Peyer's patch (tissue), 4 donors: ENCODE results near the gene HDAC4. TPM values are rescaled to one million over a fixed set of nuclear protein-coding genes. Genes with fewer than 3 reads are reported as not detected.
A peak's percentile ranks its signal among the peaks of the same experiment; 100 is the strongest.

Experiments used
- DNase-seq, 3 donors: peaks; one replicate each; pipeline ENCODE4 v3.0.0-alpha.2; 2017 to 2019
- H3K27ac ChIP-seq, 4 donors: fragments of 200-600 bp; sonication (generic); one replicate each; pipeline ENCODE4 v1.5.1; 2016 to 2019
- H3K27me3 ChIP-seq, 2 donors: fragments of 200-600 bp; sonication (generic); one replicate each; pipeline ENCODE4 v1.5.1; 2019
- H3K36me3 ChIP-seq, 3 donors: fragments of 200-600 bp; sonication (generic); one replicate each; pipeline ENCODE4 v1.5.1; 2016 to 2019
- H3K4me1 ChIP-seq, 4 donors: fragments of 200-600 bp; sonication (generic); one replicate each; pipeline ENCODE4 v1.5.1; 2016 to 2019
- H3K4me3 ChIP-seq, 4 donors: fragments of 200-600 bp; sonication (generic); 1 replicate in 3 of 4; 2 replicates in 1 of 4; pipeline ENCODE4 v1.5.1; 2016 to 2019; ENCODE audit warnings: mild to moderate bottlenecking in 1 of 4
- H3K9me3 ChIP-seq, 4 donors: fragments of 200-600 bp; sonication (generic); one replicate each; pipeline ENCODE4 v1.5.1; 2016 to 2019; ENCODE audit warnings: mild to moderate bottlenecking in 1 of 4
- POLR2A ChIP-seq, 2 donors: fragments of 450-650 bp; IDR thresholded peaks; one replicate each; pipeline ENCODE4 v1.5.1; 2017; ENCODE audit warnings: antibody characterized with exemption in 2 of 2, mild to moderate bottlenecking in 2 of 2, moderate library complexity in 2 of 2
- total RNA-seq, 4 donors: library from RNA; depleted of rRNA; stranded (reverse); fragments of >200 nt; gene quantifications; one replicate each; pipeline ENCODE4 v1.1.0, GENCODE V29; 2016
- TF ChIP-seq, protein P1 (sequence below), 6 experiments: fragments of 450-650 bp in 4 of 6; fragments of 200-600 bp in 2 of 6; sonication (generic) in 1 of 6; IDR thresholded peaks; one replicate each; pipeline ENCODE4 v1.5.1; 2017 to 2019; ENCODE audit warnings: antibody characterized with exemption in 6 of 6, mild to moderate bottlenecking in 3 of 6, moderate library complexity in 1 of 6

HDAC4 gene
- total RNA-seq, 4 donors from 2014 or later, result 28.9 to 198 (median 102) TPM

DNA sequence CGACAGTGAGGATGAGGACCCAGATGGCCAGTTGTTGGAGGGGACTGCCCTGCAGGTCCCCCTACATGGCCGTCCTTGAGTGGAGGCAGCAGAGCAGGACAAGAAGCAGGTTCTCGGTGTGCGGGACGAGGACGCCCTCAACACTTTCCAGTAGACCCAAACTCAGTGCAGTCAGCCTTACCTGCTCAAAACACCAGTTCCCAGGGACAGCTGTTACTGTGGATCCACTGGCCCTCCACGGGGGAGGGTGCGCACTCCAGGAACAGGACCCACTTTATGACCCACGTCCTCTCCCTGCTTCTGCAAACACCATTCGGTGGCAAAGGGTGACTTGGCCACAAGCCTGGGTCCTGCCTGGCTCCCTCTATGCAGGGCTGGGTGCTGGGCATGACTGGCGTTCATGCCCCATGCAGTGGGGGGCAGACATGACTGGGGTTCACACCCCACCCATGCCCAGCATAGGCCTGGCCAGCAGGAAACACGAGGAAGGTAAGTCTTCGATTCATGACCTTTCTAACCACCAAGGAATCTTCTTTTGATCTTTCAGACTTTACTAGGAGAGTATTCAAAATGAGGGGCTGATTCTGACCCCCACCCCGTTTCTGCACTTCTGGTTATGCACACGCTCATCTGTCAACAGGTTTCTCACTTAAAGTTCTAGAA lies 233.7 kb downstream of the HDAC4 start:
- TF ChIP-seq POLR2A (IDR thresholded peaks at IDR 0.05), result no peak
- TF ChIP-seq, protein P1, sequence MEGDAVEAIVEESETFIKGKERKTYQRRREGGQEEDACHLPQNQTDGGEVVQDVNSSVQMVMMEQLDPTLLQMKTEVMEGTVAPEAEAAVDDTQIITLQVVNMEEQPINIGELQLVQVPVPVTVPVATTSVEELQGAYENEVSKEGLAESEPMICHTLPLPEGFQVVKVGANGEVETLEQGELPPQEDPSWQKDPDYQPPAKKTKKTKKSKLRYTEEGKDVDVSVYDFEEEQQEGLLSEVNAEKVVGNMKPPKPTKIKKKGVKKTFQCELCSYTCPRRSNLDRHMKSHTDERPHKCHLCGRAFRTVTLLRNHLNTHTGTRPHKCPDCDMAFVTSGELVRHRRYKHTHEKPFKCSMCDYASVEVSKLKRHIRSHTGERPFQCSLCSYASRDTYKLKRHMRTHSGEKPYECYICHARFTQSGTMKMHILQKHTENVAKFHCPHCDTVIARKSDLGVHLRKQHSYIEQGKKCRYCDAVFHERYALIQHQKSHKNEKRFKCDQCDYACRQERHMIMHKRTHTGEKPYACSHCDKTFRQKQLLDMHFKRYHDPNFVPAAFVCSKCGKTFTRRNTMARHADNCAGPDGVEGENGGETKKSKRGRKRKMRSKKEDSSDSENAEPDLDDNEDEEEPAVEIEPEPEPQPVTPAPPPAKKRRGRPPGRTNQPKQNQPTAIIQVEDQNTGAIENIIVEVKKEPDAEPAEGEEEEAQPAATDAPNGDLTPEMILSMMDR (IDR thresholded peaks at IDR 0.05), result no peak
- DNase-seq, result peak in 2 of 3 donors; percentile 40 to 47
- Histone ChIP-seq H3K27ac (no peak overlapping the region), H3K9me3 (no peaks in the 10 kb centered on the region), H3K4me3 (no peak overlapping the region), H3K4me1 (no peaks in the 10 kb centered on the region), H3K27me3 (no peaks in the 10 kb centered on the region), H3K36me3 (peaks cover 0 to 16% (median 0%) of the 10 kb centered on the region in 3 donors)

DNA sequence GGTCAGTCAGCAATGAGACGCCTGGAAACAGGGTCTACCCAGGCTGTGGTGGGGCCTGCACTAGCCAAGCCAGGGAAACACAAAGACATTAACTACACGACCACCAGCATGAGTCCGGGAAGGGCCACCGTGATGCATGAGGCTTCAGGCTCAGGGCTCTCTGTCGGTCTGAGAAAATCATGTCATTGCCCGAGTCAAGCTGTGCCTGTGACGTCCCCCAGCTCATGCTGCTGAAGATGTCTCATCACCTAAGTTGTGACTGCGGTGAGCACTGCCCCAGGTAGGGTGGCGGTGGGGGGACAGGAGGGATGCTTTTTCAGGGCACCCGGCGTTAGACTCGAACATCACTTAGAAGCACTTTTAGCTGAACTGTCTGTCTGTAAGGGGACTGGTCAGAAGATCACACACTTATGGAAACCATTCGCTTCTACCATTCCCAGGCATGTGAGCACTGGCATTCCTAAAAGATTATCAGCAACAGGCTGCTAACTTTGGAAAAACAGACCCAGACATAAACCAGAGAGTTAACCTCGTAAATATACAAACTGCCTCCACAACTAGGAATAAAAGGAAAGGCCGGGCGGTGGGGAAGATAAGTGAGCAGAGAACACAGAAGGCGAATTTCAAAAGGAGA lies 234.5 kb downstream of the HDAC4 start:
- no peak for TF ChIP-seq POLR2A (IDR thresholded peaks at IDR 0.05)
- TF ChIP-seq, protein P1 (IDR thresholded peaks at IDR 0.05), result no peak
- Histone ChIP-seq H3K9me3 (no peaks in the 10 kb centered on the region), H3K36me3 (peaks cover 0 to 16% (median 0%) of the 10 kb centered on the region in 3 donors), H3K27ac (peak overlapping the region in 1 of 4 donors; percentile 27), H3K4me1 (no peaks in the 10 kb centered on the region), H3K27me3 (no peaks in the 10 kb centered on the region), H3K4me3 (no peak overlapping the region)
- peak in 2 of 3 donors; percentile 20 to 36 for DNase-seq

DNA sequence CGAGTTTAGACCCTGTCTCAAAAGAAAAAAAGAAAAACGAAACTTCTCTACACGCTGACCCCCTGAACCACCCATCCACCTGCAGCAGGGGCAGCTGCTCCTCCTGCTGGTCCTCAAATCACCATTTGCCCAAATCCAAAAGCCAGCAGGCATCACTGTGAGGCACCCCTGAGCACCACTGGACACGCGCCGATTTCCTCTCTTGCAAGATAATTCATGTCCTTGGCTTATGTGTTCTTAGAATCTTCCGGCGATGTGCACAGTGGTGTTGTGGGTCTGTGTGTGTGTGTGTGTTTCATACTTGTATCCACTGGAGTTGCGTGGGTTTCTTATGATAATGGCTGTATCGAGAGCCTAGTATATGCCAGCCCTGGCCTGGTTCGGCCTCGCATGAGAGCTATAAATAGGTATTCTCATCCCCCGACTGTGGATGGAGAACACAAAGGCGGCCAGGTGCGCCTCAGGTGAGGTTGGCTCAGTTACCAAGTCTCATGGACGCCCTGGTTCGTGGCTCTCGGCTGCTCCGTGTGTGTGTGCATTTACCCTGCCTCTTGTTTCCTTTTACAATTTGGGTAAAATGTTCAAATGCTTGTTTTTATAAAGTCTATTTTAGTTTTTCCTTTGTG lies 235.5 kb downstream of the HDAC4 start:
- Histone ChIP-seq H3K27ac (no peak overlapping the region), H3K27me3 (no peaks in the 10 kb centered on the region), H3K4me3 (no peak overlapping the region), H3K4me1 (no peaks in the 10 kb centered on the region), H3K36me3 (peaks cover 0 to 23% (median 0%) of the 10 kb centered on the region in 3 donors), H3K9me3 (no peaks in the 10 kb centered on the region)
- DNase-seq, result peak in 2 of 3 donors; percentile 22 to 32
- no peak for TF ChIP-seq POLR2A (IDR thresholded peaks at IDR 0.05)
- TF ChIP-seq, protein P1 (IDR thresholded peaks at IDR 0.05), result no peak

DNA sequence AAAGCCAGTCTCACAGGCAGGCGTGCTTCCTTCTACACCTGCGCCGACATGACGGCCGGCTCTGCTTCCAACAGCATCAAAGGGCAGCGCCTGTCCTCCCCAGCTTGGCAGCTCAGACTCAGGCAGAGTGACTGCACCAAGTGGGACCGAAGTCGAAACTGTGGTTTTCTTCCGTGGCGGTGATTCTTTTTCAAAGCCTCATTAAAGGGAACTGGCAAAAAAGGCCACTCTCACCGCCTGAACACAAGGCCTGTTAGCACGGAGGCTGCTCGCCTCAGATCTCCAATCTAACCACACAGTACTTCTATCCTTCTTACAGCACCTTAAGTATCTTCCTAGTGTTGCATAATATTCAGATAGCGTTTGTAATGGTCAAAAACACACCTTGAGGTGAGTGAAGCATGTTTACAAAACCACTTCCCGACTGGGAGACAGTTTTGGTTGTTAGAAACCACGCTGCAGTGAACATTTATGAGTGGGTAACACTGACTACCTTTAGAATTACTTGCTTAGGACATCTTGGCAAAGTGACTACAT lies 236.4 kb downstream of the HDAC4 start:
- H3K9me3 ChIP-seq, result no peaks in the 10 kb centered on the region
- H3K4me1 ChIP-seq, result no peaks in the 10 kb centered on the region
- no peak overlapping the region for H3K27ac ChIP-seq
- TF ChIP-seq, protein P1 (IDR thresholded peaks at IDR 0.05), result no peak
- TF ChIP-seq POLR2A (IDR thresholded peaks at IDR 0.05), result no peak
- peak in 2 of 3 donors; percentile 42 to 46 for DNase-seq
- no peak overlapping the region for H3K4me3 ChIP-seq
- peaks cover 0 to 26% (median 0%) of the 10 kb centered on the region in 3 donors for H3K36me3 ChIP-seq
- no peaks in the 10 kb centered on the region for H3K27me3 ChIP-seq

DNA sequence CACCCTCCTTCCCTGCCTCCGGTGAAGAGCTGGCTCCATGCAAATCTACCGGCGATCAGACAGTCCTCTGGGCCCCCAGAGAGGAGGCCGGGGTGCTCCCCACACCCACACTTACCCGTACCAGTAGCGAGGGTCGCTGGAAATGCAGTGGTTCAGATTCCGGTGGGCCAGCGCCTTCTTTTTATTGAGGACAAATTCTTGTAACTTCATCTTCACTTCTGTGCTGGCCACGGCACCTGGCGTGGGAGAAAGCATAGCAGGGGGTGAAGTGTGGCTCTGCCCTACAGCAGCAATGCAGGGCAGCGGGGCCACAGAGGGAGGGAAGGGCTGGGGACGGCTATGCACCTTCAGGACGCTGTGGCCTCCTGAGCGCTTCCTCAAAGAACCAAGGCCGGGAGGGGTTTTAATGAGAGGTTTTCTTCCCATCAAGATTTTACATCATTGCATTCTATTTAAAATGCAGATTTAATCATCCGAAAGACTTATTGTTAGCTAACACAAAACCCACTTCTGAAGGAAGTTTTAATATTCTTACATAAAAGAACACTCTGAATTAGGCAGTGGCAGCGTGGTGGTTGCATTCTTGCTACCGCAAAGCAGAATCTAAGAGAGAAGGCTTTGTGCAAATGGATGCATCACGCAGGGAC lies 237.0 kb downstream of the HDAC4 start:
- Histone ChIP-seq H3K4me3 (no peak overlapping the region), H3K27me3 (no peaks in the 10 kb centered on the region), H3K4me1 (no peaks in the 10 kb centered on the region), H3K36me3 (peaks cover 0 to 26% (median 0%) of the 10 kb centered on the region in 3 donors), H3K9me3 (no peaks in the 10 kb centered on the region), H3K27ac (no peak overlapping the region)
- TF ChIP-seq, protein P1 (IDR thresholded peaks at IDR 0.05), result no peak
- no peak for TF ChIP-seq POLR2A (IDR thresholded peaks at IDR 0.05)
- DNase-seq, result peak in 2 of 3 donors; percentile 15 to 38
